ENCODE results near the gene FOXB2. TPM values are rescaled to one million over a fixed set of nuclear protein-coding genes. Genes with fewer than 3 reads are reported as not detected.

Gene FOXB2
- total and polyA plus RNA-seq, 2 donors (not counting 3 experiments of a cell fraction or from before 2014, with no cell fraction given): not detected

GRCh38 chr9:77016526-77017504, 2.6 kb upstream of the FOXB2 start:
- POLR2A ChIA-PET: no interaction called here
- H3K79me2 ChIP-seq (ENCODE audit: control insufficient read depth, insufficient read depth, low read length): no peaks in the 10 kb centered on the region
- CTCF ChIA-PET: interaction anchor here (2.3 to 5.0 kb wide), 3 partner anchors 9 to 206 kb away, joined by 6 to 37 read pairs (median 15); no protein-coding TSS in a partner anchor
- peaks cover 6% of the 10 kb centered on the region for H3K4me1 ChIP-seq (ENCODE audit: control insufficient read depth, extremely low read depth, insufficient read depth, low read length)
- H2AFZ ChIP-seq (ENCODE audit: low read depth, low read length): no peak overlapping the region
- H3K9me1 ChIP-seq (replicated peaks; ENCODE audit: control insufficient read depth, extremely low read depth, insufficient read depth, low read length): no peaks in the 10 kb centered on the region
- FAIRE-seq (no peak), DNase-seq (ENCODE audit: low read depth, low spot score) (no peak)
- no peaks in the 10 kb centered on the region for H3K36me3 ChIP-seq (ENCODE audit: control insufficient read depth in 2 of 2, extremely low read depth in 1 of 2, insufficient read depth in 2 of 2, low read length in 2 of 2)
- H4K20me1 ChIP-seq (replicated peaks; ENCODE audit: control insufficient read depth, extremely low read depth, insufficient read depth, low read length): no peaks in the 10 kb centered on the region
- H3K4me2 ChIP-seq (ENCODE audit: insufficient read depth, low read length): no peak overlapping the region
- H3K4me3 ChIP-seq (replicated peaks in 1 of 3; ENCODE audit: insufficient read depth in 1 of 3, low read depth in 1 of 3, low read length in 3 of 3): no peak overlapping the region
- intact Hi-C loops (cut with micrococcal nuclease): loop anchor here (10.0 kb wide), 1 partner anchor 562 kb away; the partner anchor contains the start of gene GCNT1
- BruUV-seq (replicated peaks): no TSS peak
- no peaks in the 10 kb centered on the region for H3K9me3 ChIP-seq (replicated peaks; ENCODE audit: control insufficient read depth, insufficient read depth, low read length)
- peaks cover 92 to 99% of the 10 kb centered on the region in 2 experiments for H3K27me3 ChIP-seq (ENCODE audit: control insufficient read depth in 2 of 2, insufficient read depth in 2 of 2, low read length in 2 of 2)
- no peak overlapping the region for H3K9ac ChIP-seq (replicated peaks; ENCODE audit: extremely low read depth, insufficient read depth, low read length)
- no peak overlapping the region for H3K27ac ChIP-seq (ENCODE audit: insufficient read depth, low read depth, low read length)
- dilution Hi-C loops (cut with MboI; ENCODE audit: extremely low pct_ligation_motif_present, low sequenced_read_pairs): no loop called here
- TF ChIP-seq, protein P1, sequence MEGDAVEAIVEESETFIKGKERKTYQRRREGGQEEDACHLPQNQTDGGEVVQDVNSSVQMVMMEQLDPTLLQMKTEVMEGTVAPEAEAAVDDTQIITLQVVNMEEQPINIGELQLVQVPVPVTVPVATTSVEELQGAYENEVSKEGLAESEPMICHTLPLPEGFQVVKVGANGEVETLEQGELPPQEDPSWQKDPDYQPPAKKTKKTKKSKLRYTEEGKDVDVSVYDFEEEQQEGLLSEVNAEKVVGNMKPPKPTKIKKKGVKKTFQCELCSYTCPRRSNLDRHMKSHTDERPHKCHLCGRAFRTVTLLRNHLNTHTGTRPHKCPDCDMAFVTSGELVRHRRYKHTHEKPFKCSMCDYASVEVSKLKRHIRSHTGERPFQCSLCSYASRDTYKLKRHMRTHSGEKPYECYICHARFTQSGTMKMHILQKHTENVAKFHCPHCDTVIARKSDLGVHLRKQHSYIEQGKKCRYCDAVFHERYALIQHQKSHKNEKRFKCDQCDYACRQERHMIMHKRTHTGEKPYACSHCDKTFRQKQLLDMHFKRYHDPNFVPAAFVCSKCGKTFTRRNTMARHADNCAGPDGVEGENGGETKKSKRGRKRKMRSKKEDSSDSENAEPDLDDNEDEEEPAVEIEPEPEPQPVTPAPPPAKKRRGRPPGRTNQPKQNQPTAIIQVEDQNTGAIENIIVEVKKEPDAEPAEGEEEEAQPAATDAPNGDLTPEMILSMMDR (IDR thresholded peaks at IDR 0.05; ENCODE audit: extremely low read depth in 1 of 2, insufficient read depth in 1 of 2, low read depth in 1 of 2, low read length in 2 of 2): no peak
- TF ChIP-seq GATA2 (IDR thresholded peaks at IDR 0.05; ENCODE audit: insufficient read depth, insufficient read length, low read depth, low read length): no peak
- peak; percentile 42 for TF ChIP-seq EZH2 (IDR thresholded peaks at IDR 0.05; ENCODE audit: borderline replicate concordance, low read depth, low read length, severe bottlenecking)
- TF ChIP-seq JUN (IDR thresholded peaks at IDR 0.05; ENCODE audit: borderline replicate concordance, insufficient read depth, insufficient read length, low read depth): no peak
